T-helper 2 cell (primary cell): ENCODE measurements around the gene MICU1.
"Not testable (repeated sequence)": the region's sequence is repeated elsewhere in the genome, so short reads cannot be mapped to it uniquely, and the experiment has no call there.

Experiments used
- DNase-seq, 5 experiments: peaks; one replicate each; pipeline versions ENCODE4 v3.0.0 to v3.0.0-alpha.2; 2012 to 2022

The MICU1 gene

DNA sequence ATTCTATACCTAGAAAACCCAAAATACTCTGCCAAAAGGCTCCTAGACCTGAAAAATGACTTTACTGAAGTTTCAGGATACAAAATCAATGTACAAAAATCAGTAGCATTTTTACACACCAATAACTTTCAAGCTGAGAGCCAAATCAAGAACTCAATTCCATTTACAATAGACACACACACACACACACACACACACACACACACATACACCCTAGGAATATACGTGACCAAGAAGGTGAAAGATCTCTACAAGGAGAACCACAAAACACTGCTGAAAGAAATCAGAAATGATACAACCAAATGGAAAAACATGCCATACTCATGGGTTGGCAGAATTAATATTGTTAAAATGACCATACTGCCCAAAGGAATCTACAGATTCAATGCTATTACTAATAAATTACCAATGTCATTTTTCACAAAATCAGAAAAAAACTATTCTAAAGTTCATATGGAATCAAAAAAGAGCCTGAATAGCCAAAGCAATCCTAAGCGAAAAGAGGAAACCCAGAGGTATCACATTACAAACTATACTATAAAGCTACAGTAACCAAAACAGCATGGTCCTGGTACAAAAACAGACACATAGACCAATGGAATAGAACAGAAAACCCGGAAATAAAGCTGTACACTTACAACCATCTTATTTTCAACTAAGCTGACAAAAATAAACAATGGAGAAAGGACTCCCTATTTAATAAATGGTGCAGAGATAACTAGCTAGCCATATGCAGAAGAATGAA, 122.0 kb downstream of the MICU1 start:
- DNase-seq, result no peak

DNA sequence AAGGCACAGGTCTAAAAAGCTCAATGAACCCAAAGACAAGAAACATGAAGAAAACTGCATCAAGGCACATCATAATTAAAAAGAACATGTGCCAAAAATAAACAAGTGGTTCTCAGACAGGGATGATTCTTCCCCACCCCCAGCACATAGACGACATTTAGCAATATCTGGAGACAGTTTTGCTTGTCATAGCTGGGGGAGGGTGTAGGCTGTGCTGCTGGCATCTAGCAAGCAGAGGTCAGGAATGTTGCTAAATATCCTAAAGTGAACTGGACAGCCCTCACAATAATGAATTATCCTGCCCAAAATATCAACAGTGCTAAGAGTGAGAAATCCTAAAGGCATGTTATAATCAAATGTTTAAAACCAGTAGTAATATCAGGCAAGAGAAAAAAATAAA, 122.6 kb downstream of the MICU1 start:
- no peak for DNase-seq

DNA sequence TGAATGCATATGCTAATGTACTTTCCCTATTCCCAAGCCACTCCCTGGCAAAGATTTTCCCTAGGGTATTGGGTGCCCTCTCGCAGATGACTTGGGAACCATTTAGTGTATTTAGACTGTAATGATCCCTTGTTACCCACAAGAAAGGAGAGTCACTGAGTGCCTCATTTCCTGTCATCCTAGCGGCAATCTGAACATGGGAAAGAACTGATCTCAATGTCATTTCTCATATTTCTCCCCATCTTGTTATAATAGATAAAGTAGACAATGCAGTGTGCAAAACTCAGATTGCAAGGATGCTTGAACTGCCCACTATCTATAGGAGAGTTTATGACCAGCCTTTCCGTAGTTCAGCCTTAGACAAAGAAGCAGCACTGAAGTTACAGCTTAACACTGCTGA, 123.3 kb downstream of the MICU1 start:
- DNase-seq, result no peak

DNA sequence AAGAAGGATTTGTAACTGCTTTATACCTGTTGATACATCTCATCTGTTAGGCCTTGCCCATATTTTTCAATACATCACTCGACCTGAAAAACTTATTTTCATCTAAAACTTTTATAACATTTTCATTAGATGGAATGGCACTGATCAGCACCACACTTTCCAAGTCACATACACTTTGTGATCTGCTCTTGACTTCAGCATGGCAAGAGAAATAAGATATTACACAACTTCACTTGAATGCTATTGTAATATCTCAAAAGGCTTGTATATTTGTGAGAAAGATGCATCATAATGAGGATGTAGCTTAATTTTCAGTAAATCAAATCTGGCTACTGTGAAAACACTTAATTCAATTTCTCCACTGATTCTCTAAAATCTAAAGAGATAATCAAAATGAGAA, 126.2 kb downstream of the MICU1 start:
- no peak for DNase-seq

GRCh38 chr10:72490951-72491350, 134.9 kb downstream of the MICU1 start:
- no peak for DNase-seq

DNA sequence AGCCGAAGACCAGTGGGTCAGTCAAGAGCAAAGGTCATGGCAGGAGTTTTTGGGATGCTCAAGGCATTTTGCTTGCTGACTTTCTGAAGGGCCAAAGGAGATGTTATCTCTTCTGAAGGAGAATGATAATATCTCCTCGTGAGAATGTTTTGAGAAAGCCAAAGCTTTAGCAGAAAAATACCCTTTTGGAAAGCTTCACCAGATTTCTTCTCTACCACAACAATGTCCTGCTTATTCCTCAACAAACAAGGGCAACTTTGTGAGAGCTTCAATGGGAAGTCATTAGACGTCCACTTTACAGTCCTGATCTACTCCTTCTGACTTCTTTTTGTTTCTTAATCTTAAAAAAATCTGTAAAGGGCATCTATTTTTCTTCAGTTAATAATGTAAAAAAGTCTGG, 138.4 kb downstream of the MICU1 start:
- no peak for DNase-seq

DNA sequence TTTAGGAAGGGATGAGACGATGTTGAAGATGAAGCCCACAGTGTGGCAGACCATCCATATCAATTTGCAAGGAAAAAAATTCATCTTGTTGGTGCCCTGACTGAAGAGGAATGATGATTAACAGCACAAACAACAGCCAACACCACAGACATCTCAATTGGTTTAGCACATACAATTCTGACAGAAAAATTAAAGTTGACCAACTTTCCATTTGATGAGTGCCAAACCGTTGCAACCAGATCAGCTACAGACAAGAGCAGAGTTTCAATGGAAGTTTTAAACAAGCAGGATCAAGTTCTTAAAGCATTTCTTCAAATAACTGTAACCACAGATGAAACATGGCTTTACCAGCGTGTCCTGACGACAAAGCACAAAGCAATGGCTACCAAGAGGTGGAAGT, 138.8 kb downstream of the MICU1 start:
- no peak for DNase-seq

DNA sequence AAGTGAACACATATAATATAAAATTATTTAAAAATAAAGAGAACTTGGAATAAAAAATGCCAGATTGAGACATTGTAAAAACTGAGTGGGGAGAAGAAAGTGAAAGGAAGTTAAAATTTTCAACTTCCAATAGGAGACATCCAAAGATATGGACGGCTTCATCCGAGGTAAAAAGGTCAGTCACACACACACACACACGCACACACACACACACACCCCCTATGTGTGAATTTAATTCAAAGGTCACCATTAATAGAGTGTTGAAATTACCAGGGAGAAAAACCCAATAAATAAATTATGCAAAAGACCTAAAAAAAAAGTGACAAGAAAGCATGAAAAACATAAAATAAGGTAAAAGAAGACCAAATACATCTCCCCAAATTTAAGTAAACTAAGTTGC, 140.2 kb downstream of the MICU1 start:
- DNase-seq, result no peak

GRCh38 chr10:72484521-72484920, 141.4 kb downstream of the MICU1 start:
- DNase-seq, result no peak

GRCh38 chr10:72483471-72483870, 142.4 kb downstream of the MICU1 start:
- DNase-seq, result no peak

- DNase-seq, result no peak
These were observed 145.0 kb downstream of the MICU1 start for GRCh38 chr10:72480861-72481260.

- DNase-seq, result no peak
These were observed 148.4 kb downstream of the MICU1 start for GRCh38 chr10:72477463-72477862.

GRCh38 chr10:72472306-72472705, 153.6 kb downstream of the MICU1 start:
- no peak for DNase-seq

DNA sequence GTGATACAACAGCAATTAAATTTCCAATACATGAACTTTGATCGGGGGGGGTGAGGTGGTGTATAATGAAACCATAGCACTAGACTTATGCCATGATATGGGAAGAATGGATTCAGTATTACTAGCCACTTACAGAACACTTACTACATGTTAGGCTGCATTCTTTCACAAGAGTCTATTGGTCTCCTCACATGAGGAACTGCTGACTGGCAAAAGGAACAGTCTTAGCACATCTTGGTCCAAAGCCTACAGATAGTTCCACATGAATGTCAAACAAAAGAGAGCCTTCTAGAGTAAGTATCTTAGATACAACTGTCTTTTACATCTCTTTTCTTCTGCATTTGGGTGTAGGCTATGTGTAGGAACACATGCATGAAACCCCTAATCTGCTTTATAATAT, 155.2 kb downstream of the MICU1 start:
- DNase-seq, result no peak

GRCh38 chr10:72467064-72467463, 158.8 kb downstream of the MICU1 start:
- not testable (repeated sequence) for DNase-seq

- no peak for DNase-seq
These were observed 159.9 kb downstream of the MICU1 start for GRCh38 chr10:72466018-72466417.

DNA sequence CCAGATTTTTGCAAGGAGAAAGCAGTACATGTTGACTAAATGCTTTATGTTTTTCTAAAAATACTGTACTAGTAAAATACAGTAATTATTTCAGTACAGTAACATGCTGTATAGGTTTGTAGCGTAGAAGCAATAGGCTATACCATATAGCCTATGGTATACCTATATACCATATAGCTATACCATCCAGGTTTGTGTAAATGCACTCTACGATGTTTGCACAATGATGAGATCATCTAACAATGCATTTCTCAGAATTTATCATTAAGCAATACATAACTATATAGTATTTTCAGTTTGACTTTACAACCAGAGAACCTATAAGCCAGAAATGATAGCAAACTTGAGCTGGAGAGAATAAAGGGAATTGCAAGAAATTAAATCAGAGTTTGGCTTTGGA, 161.4 kb downstream of the MICU1 start:
- no peak for DNase-seq

- DNase-seq, result no peak
These were observed 163.6 kb downstream of the MICU1 start for GRCh38 chr10:72462261-72462660.

DNA sequence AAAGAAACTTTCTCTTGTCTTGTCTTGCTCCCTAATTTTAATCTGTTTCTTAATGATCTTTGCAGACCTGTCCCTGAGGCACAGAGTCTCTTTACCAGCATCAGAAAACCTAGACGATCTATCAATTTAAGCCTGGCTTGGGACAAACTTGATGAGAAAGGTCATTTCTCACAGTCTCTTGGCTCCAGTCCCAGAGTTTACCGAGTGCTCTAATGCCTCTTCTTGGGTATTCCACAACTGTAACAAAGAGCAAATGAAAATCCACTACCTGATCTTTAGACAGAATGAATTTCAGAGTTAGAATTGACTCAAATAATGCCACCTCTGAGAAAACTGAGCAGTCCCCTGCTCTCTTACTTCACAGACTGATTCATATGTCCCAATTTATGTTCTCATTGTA, 164.8 kb downstream of the MICU1 start:
- DNase-seq, result no peak

DNA sequence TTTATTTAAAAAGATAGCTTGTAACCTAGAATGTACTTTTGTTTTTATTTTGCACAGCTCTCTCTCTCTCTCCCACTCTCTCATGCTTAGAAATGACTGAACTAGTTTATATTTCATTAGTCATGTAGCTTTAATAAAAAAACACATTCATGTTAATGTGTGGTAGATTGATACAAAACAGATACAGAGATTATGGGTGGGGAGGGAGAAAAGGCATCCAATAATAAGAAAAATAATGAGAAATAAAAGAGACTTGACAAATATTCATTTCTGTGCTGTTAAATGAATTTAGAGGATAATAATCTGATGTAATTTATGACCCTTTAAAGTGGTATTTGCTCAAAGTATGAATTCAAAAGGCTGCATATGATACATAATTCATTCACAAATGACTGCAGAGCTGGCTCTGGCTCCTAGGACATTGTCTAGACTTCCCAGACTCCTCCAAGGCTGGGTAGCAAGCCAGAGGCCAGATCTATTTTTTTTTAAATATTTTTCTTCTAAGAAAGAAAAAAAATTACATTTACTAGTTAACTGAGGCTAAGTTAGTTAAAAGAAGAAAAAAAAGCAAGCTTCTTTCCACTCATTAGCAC, 165.5 kb downstream of the MICU1 start:
- DNase-seq, result no peak

DNA sequence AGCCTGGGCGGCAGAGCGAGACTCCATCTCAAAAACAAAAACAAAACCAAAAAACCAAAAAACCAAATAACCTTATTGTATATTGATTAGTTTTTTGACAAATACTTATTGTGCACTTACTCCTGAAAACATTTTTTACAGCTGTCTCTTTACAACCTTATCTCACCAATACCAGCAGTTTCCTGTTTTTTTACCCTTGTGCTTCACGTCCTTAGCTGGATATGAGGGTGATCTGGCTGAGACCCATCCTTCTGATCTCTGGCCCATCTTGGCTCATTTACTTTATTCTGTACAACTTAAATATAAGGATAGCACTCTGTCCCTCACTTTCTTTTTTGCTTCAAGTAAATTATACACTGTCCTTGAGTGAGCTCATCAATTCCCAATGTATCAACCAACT, 166.6 kb downstream of the MICU1 start:
- DNase-seq, result no peak

GRCh38 chr10:72455889-72456595, 169.8 kb downstream of the MICU1 start:
- no peak for DNase-seq

GRCh38 chr10:72449941-72450441, 175.9 kb downstream of the MICU1 start:
- DNase-seq, result no peak

GRCh38 chr10:72445851-72446250, 180.0 kb downstream of the MICU1 start:
- no peak for DNase-seq
